ENCODE results near the gene TIMM10.
A peak's percentile ranks its signal among the peaks of the same experiment; 100 is the strongest.

Gene TIMM10

GRCh38 chr11:57530596-57531507 lies at the start of gene TIMM10:
TSS of gene TIMM10 (minus strand) at chr11:57530754. CDS start at chr11:57530189, 565 bp downstream.
- peak; percentile 95 for DNase-seq (ENCODE audit: low spot score)

- no peak for DNase-seq (ENCODE audit: low spot score)
Observed at GRCh38 chr11:57574061-57574460, 43.5 kb upstream of the TIMM10 start.

GRCh38 chr11:57571606-57572005 lies 41.1 kb upstream of the TIMM10 start:
- no peak for DNase-seq (ENCODE audit: low spot score)

- peak; percentile 88 for DNase-seq (ENCODE audit: low spot score)
Observed at GRCh38 chr11:57568330-57568766, 37.8 kb upstream of the TIMM10 start.

GRCh38 chr11:57567515-57568329 lies 37.2 kb upstream of the TIMM10 start, which contains the start of gene UBE2L6:
TSS of gene UBE2L6 (minus strand) at chr11:57567672. CDS start at chr11:57567611, 61 bp downstream.
- DNase-seq (ENCODE audit: low spot score), result peak; percentile 60

GRCh38 chr11:57566905-57567514 lies 36.5 kb upstream of the TIMM10 start:
- peak; percentile 64 for DNase-seq (ENCODE audit: low spot score)

- peak; percentile 71 for DNase-seq (ENCODE audit: low spot score)
Observed at GRCh38 chr11:57566005-57566904, 35.7 kb upstream of the TIMM10 start.

- DNase-seq (ENCODE audit: low spot score), result peak; percentile 25
Observed at GRCh38 chr11:57562596-57562995, 32.0 kb upstream of the TIMM10 start.

GRCh38 chr11:57560146-57560545 lies 29.6 kb upstream of the TIMM10 start:
- no peak for DNase-seq (ENCODE audit: low spot score)

- no peak for DNase-seq (ENCODE audit: low spot score)
Observed at GRCh38 chr11:57556041-57556440, 25.5 kb upstream of the TIMM10 start.

- no peak for DNase-seq (ENCODE audit: low spot score)
Observed at GRCh38 chr11:57555393-57555792, 24.8 kb upstream of the TIMM10 start.

- no peak for DNase-seq (ENCODE audit: low spot score)
Observed at GRCh38 chr11:57552479-57552878, 21.9 kb upstream of the TIMM10 start.

- no peak for DNase-seq (ENCODE audit: low spot score)
Observed at GRCh38 chr11:57551941-57552340, 21.4 kb upstream of the TIMM10 start.

GRCh38 chr11:57549983-57550382 lies 19.4 kb upstream of the TIMM10 start:
- no peak for DNase-seq (ENCODE audit: low spot score)

- no peak for DNase-seq (ENCODE audit: low spot score)
Observed at GRCh38 chr11:57547854-57548377, 17.4 kb upstream of the TIMM10 start.

- no peak for DNase-seq (ENCODE audit: low spot score)
Observed at GRCh38 chr11:57546869-57547475, 16.4 kb upstream of the TIMM10 start.

GRCh38 chr11:57546451-57546850 lies 15.9 kb upstream of the TIMM10 start:
- no peak for DNase-seq (ENCODE audit: low spot score)

- no peak for DNase-seq (ENCODE audit: low spot score)
Observed at GRCh38 chr11:57545883-57546282, 15.3 kb upstream of the TIMM10 start.

GRCh38 chr11:57544566-57544965 lies 14.0 kb upstream of the TIMM10 start:
- DNase-seq (ENCODE audit: low spot score), result no peak

GRCh38 chr11:57543593-57543992 lies 13.0 kb upstream of the TIMM10 start:
- DNase-seq (ENCODE audit: low spot score), result no peak

GRCh38 chr11:57542582-57542981 lies 12.0 kb upstream of the TIMM10 start:
- no peak for DNase-seq (ENCODE audit: low spot score)
